Measurements from ENCODE around the gene CAMK1D.

The CAMK1D gene

GRCh38 chr10:12600652-12601051 is 251.3 kb downstream of the CAMK1D start:
- H3F3A ChIP-seq (ENCODE audit: control insufficient read depth, insufficient read depth), result no peaks in the 10 kb centered on the region
- H3K9me3 ChIP-seq (ENCODE audit: control insufficient read depth, insufficient read depth, low read length), result no peaks in the 10 kb centered on the region
- H3K9me2 ChIP-seq (replicated peaks; ENCODE audit: control insufficient read depth, low read length), result no peaks in the 10 kb centered on the region
- no peaks in the 10 kb centered on the region for H3K36me3 ChIP-seq (ENCODE audit: control insufficient read depth, low read length)
- H3K27ac ChIP-seq (ENCODE audit: low read depth, low read length), result no peak overlapping the region
- no peak overlapping the region for H3K4me3 ChIP-seq (ENCODE audit: low read length)
- H4K20me1 ChIP-seq (ENCODE audit: control insufficient read depth, insufficient read depth, low read depth, low read length), result peaks cover 3% of the 10 kb centered on the region; the same call in 1 of the 2 replicates
- no peak overlapping the region for H3K4me2 ChIP-seq (ENCODE audit: low read length)
- H3K4me1 ChIP-seq (ENCODE audit: control insufficient read depth, low read length), result peaks cover 11% of the 10 kb centered on the region
- H3K27me3 ChIP-seq (ENCODE audit: control insufficient read depth, low read length), result no peaks in the 10 kb centered on the region
- H3K79me2 ChIP-seq (ENCODE audit: control insufficient read depth, low read length), result peaks cover 39% of the 10 kb centered on the region
- no peak for TF ChIP-seq EZH2phosphoT487 (IDR thresholded peaks at IDR 0.05; ENCODE audit: borderline replicate concordance, low read length)
- TF ChIP-seq, protein P1, sequence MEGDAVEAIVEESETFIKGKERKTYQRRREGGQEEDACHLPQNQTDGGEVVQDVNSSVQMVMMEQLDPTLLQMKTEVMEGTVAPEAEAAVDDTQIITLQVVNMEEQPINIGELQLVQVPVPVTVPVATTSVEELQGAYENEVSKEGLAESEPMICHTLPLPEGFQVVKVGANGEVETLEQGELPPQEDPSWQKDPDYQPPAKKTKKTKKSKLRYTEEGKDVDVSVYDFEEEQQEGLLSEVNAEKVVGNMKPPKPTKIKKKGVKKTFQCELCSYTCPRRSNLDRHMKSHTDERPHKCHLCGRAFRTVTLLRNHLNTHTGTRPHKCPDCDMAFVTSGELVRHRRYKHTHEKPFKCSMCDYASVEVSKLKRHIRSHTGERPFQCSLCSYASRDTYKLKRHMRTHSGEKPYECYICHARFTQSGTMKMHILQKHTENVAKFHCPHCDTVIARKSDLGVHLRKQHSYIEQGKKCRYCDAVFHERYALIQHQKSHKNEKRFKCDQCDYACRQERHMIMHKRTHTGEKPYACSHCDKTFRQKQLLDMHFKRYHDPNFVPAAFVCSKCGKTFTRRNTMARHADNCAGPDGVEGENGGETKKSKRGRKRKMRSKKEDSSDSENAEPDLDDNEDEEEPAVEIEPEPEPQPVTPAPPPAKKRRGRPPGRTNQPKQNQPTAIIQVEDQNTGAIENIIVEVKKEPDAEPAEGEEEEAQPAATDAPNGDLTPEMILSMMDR (IDR thresholded peaks at IDR 0.05; ENCODE audit: low read depth, low read length, poor library complexity, severe bottlenecking), result no peak

GRCh38 chr10:12602521-12602920 is 253.2 kb downstream of the CAMK1D start:
- Histone ChIP-seq H3F3A (ENCODE audit: control insufficient read depth, insufficient read depth) (no peaks in the 10 kb centered on the region), H3K36me3 (ENCODE audit: control insufficient read depth, low read length) (no peaks in the 10 kb centered on the region), H3K9me3 (ENCODE audit: control insufficient read depth, insufficient read depth, low read length) (no peaks in the 10 kb centered on the region), H3K79me2 (ENCODE audit: control insufficient read depth, low read length) (peaks cover 37% of the 10 kb centered on the region), H3K27me3 (ENCODE audit: control insufficient read depth, low read length) (no peaks in the 10 kb centered on the region), H3K4me2 (ENCODE audit: low read length) (no peak overlapping the region), H3K27ac (ENCODE audit: low read depth, low read length) (no peak overlapping the region), H3K4me1 (ENCODE audit: control insufficient read depth, low read length) (peaks cover 18% of the 10 kb centered on the region), H3K9me2 (replicated peaks; ENCODE audit: control insufficient read depth, low read length) (no peaks in the 10 kb centered on the region), H4K20me1 (ENCODE audit: control insufficient read depth, insufficient read depth, low read depth, low read length) (peaks cover 6% of the 10 kb centered on the region; the same call in 1 of the 2 replicates), H3K4me3 (ENCODE audit: low read length) (no peak overlapping the region)
- TF ChIP-seq EZH2phosphoT487 (IDR thresholded peaks at IDR 0.05; ENCODE audit: borderline replicate concordance, low read length), result no peak
- TF ChIP-seq, protein P1 (IDR thresholded peaks at IDR 0.05; ENCODE audit: low read depth, low read length, poor library complexity, severe bottlenecking), result no peak

DNA sequence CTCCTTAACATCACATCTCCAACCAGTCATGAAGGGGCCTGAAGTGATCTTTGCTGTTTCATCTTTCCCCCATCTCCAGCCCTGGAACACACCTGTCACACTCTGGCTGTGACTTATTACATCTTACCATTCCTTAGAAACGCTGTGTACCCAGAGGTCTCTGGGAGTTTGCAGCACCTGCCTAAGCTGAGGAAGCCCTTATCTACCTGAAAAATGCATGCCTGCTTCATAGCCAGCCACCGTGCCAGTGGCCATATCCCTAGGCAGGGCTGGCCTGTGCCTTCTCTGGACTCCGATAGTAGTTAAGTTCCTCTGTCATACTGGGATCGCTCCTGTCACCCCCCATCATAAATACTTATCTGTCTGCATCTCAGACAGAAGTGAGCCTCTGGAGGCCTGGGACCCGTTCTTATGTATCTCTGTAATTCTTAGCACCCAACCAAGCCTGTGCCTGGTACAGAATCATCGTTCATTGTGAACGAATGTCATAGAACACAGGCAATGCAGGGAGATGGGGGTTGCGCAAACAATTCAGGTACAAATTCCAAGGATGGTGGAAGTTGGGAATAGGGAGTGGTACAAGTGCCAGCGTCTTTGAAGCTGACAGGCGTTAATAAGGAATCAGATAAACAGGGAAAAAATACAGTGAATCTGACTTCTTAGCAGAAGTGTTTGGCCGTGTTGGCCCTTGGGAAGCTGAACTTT is 254.6 kb downstream of the CAMK1D start:
- Histone ChIP-seq H3K27me3 (ENCODE audit: control insufficient read depth, low read length) (no peaks in the 10 kb centered on the region), H3K4me1 (ENCODE audit: control insufficient read depth, low read length) (peaks cover 18% of the 10 kb centered on the region), H3K9me3 (ENCODE audit: control insufficient read depth, insufficient read depth, low read length) (no peaks in the 10 kb centered on the region), H3F3A (ENCODE audit: control insufficient read depth, insufficient read depth) (no peaks in the 10 kb centered on the region), H3K79me2 (ENCODE audit: control insufficient read depth, low read length) (peaks cover 30% of the 10 kb centered on the region), H3K4me2 (ENCODE audit: low read length) (no peak overlapping the region), H3K36me3 (ENCODE audit: control insufficient read depth, low read length) (no peaks in the 10 kb centered on the region), H3K9me2 (replicated peaks; ENCODE audit: control insufficient read depth, low read length) (no peaks in the 10 kb centered on the region), H4K20me1 (ENCODE audit: control insufficient read depth, insufficient read depth, low read depth, low read length) (peaks cover 6% of the 10 kb centered on the region; the same call in 1 of the 2 replicates), H3K27ac (ENCODE audit: low read depth, low read length) (no peak overlapping the region), H3K4me3 (ENCODE audit: low read length) (no peak overlapping the region)
- no peak for TF ChIP-seq EZH2phosphoT487 (IDR thresholded peaks at IDR 0.05; ENCODE audit: borderline replicate concordance, low read length)
- TF ChIP-seq, protein P1 (IDR thresholded peaks at IDR 0.05; ENCODE audit: low read depth, low read length, poor library complexity, severe bottlenecking), result no peak

Data from DOHH2 (cell line).